Measurements from ENCODE around the gene OSM. TPM values are rescaled to one million over a fixed set of nuclear protein-coding genes. Genes with fewer than 3 reads are reported as not detected.

Gene OSM
- total RNA-seq, 1 donor from 2014 or later: not detected

Other genes with a start within 250 kb of the OSM start
- not detected in 2 replicates for gene HORMAD2, start 186.4 kb downstream of the OSM start, total RNA-seq
- 48.7 and 49.8 TPM in 2 replicates for gene LIF, start 20.1 kb downstream of the OSM start, total RNA-seq
- 6.4 and 14.3 TPM in 2 replicates for gene CASTOR1, start 22.7 kb upstream of the OSM start, total RNA-seq
- 15.5 and 22.9 TPM in 2 replicates for gene TBC1D10A, start 60.1 kb upstream of the OSM start, total RNA-seq
- 42.6 and 44.2 TPM in 2 replicates for gene SF3A1, start 90.0 kb upstream of the OSM start, total RNA-seq
- 2.2 and 5.0 TPM in 2 replicates for gene CCDC157, start 90.2 kb upstream of the OSM start, total RNA-seq
- gene RNF215, start 120.6 kb upstream of the OSM start, total RNA-seq: 19.2 and 28.0 TPM in 2 replicates
- gene SEC14L2, start 130.2 kb upstream of the OSM start, total RNA-seq: 36.2 and 49.6 TPM in 2 replicates
- 79.7 and 115 TPM in 2 replicates for gene MTFP1, start 158.9 kb upstream of the OSM start, total RNA-seq
- not detected in 2 replicates for gene SEC14L3, start 205.2 kb upstream of the OSM start, total RNA-seq
- gene SEC14L4, start 238.8 kb upstream of the OSM start, total RNA-seq: 0.07 TPM in 1 of 2 replicates, not detected in the other

All from epithelial cell of proximal tubule (primary cell).